AG09309 (cell line): ENCODE measurements around the gene CR1.
A peak's percentile ranks its signal among the peaks of the same experiment; 100 is the strongest.

Source experiments
- DNase-seq: peaks from one replicate; pipeline ENCODE4 v3.0.0-alpha.2; 2010; ENCODE audit warnings: low read depth
- H3K4me3 ChIP-seq: 2 replicates; pipeline ENCODE4 v1.5.1; 2011; ENCODE audit warnings: mild to moderate bottlenecking, low read depth, low read length, moderate library complexity; ENCODE audit not compliant: control insufficient read depth
- CTCF ChIP-seq: IDR thresholded peaks from 2 replicates; pipeline ENCODE4 v1.5.1; 2011; ENCODE audit warnings: mild to moderate bottlenecking, low read depth, low read length, inconsistent platforms; ENCODE audit not compliant: insufficient read depth, control insufficient read depth; ENCODE audit errors: missing control alignments

CR1 gene

GRCh38 chr1:207649210-207649753, 153.3 kb downstream of the CR1 start:
- H3K4me3 ChIP-seq, result no peak overlapping the region
- no peak for DNase-seq
- no peak for TF ChIP-seq CTCF

- DNase-seq, result no peak
- no peak for TF ChIP-seq CTCF
- H3K4me3 ChIP-seq, result no peak overlapping the region
Measured at GRCh38 chr1:207649865-207650580, 154.1 kb downstream of the CR1 start.

- no peak for TF ChIP-seq CTCF
- no peak overlapping the region for H3K4me3 ChIP-seq
- DNase-seq, result no peak
Measured at GRCh38 chr1:207651583-207651982, 155.6 kb downstream of the CR1 start.

- no peak overlapping the region for H3K4me3 ChIP-seq
- TF ChIP-seq CTCF, result peak; percentile 11
- DNase-seq, result no peak
Measured at GRCh38 chr1:207654320-207654719, 158.4 kb downstream of the CR1 start.

- no peak overlapping the region for H3K4me3 ChIP-seq
- DNase-seq, result no peak
- no peak for TF ChIP-seq CTCF
Measured at GRCh38 chr1:207658408-207658807, 162.5 kb downstream of the CR1 start.

- no peak overlapping the region for H3K4me3 ChIP-seq
- no peak for TF ChIP-seq CTCF
- no peak for DNase-seq
Measured at GRCh38 chr1:207658904-207659485, 163.0 kb downstream of the CR1 start.
